Motor neuron (in vitro differentiated cells): ENCODE results near the gene ISCA2. TPM values are rescaled to one million over a fixed set of nuclear protein-coding genes. Genes with fewer than 3 reads are reported as not detected.
A peak's percentile ranks its signal among the peaks of the same experiment; 100 is the strongest.

ENCODE experiments used
- ATAC-seq, 8 experiments: fragments of 200-7000 bp; cut with Tn5 transposase; replicated peaks in 6 of 8; 2 replicates each; pipeline ENCODE4 v1.8.0; 2021; ENCODE audit warnings: mild to moderate bottlenecking in 8 of 8, moderate library complexity in 8 of 8
- H3K27ac ChIP-seq, 2 donors: fragments of 250-450 bp; sonication (Bioruptor Pico); 2 replicates each; pipeline ENCODE4 v1.9.0; 2021; ENCODE audit warnings: antibody characterized with exemption in 2 of 2, mild to moderate bottlenecking in 2 of 2, moderate library complexity in 1 of 2
- H3K4me1 ChIP-seq, 2 donors: fragments of 250-450 bp; sonication (Bioruptor Pico); replicated peaks in 1 of 2; 2 replicates each; pipeline ENCODE4 v1.6.1; 2021; ENCODE audit warnings: antibody characterized with exemption in 2 of 2, mild to moderate bottlenecking in 2 of 2, moderate library complexity in 1 of 2
- H3K4me3 ChIP-seq, 5 donors: fragments of 250-450 bp; sonication (Bioruptor Pico); 2 replicates each; pipeline ENCODE4 v1.9.0; 2021; ENCODE audit warnings: antibody characterized with exemption in 5 of 5, mild to moderate bottlenecking in 5 of 5, moderate library complexity in 4 of 5
- WGBS, 10 experiments: fragments of 450-650 bp; shearing (Covaris generic); methylation state at CpG; one replicate each; pipeline ENCODE4 v1.0.0; 2022; 5-methylcytosine and 5-hydroxymethylcytosine counted together
- in situ Hi-C, 9 experiments: fragments of 400-800 bp; cut with MboI; loops; one replicate each; pipeline ENCODE4 v1.15.0; 2021; ENCODE audit warnings: low sequenced_read_pairs in 9 of 9, low pct_unique_long_range_greater_than_20kb in 2 of 9; ENCODE audit not compliant: unreplicated experiment in 9 of 9
- total RNA-seq, 8 experiments: library from RNA; unstranded; fragments of 300-600 nt; gene quantifications; 2 replicates each; pipeline versions ENCODE4 v1.2.3 to v1.2.4, GENCODE V29; 2022

ISCA2 gene
- total RNA-seq, 8 experiments from 2014 or later, result 14.9 to 30.4 (median 18.9) TPM

- Histone ChIP-seq H3K27ac (no peak overlapping the region), H3K4me3 (no peak overlapping the region), H3K4me1 (no peaks in the 10 kb centered on the region)
- in situ Hi-C loops, result loop anchor here in 1 of 9 experiments (25.0 kb wide), 1 partner anchor 106 kb away; no protein-coding TSS in a partner anchor
- WGBS, 10 experiments, result 51 to 100% (median 80%) methylated on average over 1 to 3 of the region's 3 CpGs; no CpG with 5 or more reads in 6 of the 10 experiments
- ATAC-seq, result no peak
Measured at GRCh38 chr14:74468513-74468912, 25.1 kb upstream of the ISCA2 start.

GRCh38 chr14:74469548-74470518 is 23.7 kb upstream of the ISCA2 start:
- ATAC-seq, result no peak
- no peak overlapping the region for H3K27ac ChIP-seq
- WGBS, 10 experiments, result 9 to 100% (median 85%) methylated on average over 1 to 6 of the region's 7 CpGs; no CpG with 5 or more reads in 1 of the 10 experiments
- no peak overlapping the region for H3K4me3 ChIP-seq
- in situ Hi-C loops, result loop anchor here in 1 of 9 experiments (25.0 kb wide), 1 partner anchor 108 kb away; no protein-coding TSS in a partner anchor
- peaks cover 9 to 11% of the 10 kb centered on the region in 2 donors for H3K4me1 ChIP-seq

- in situ Hi-C loops, result loop anchor here in 1 of 9 experiments (25.0 kb wide), 1 partner anchor 110 kb away; no protein-coding TSS in a partner anchor
Measured at GRCh38 chr14:74472601-74473000, 21.0 kb upstream of the ISCA2 start.

GRCh38 chr14:74474376-74474775 is 19.2 kb upstream of the ISCA2 start:
- Histone ChIP-seq H3K27ac (no peak overlapping the region), H3K4me3 (no peak overlapping the region), H3K4me1 (peaks cover 27 to 46% of the 10 kb centered on the region in 2 donors)
- in situ Hi-C loops, result loop anchor here in 1 of 9 experiments (25.0 kb wide), 1 partner anchor 112 kb away; no protein-coding TSS in a partner anchor
- WGBS, 10 experiments, result 0 to 83% (median 60%) methylated on average over 1 to 2 of the region's 2 CpGs; no CpG with 5 or more reads in 3 of the 10 experiments
- ATAC-seq, result peak in 5 of 8 experiments; percentile 59 to 82 (median 79)

More at GRCh38 chr14:74472601-74473000, 21.0 kb upstream of the ISCA2 start:
- peaks cover 25 to 37% of the 10 kb centered on the region in 2 donors for H3K4me1 ChIP-seq
- H3K4me3 ChIP-seq, result no peak overlapping the region
- 56 to 100% (median 100%) methylated on average over 1 to 2 of the region's 2 CpGs; no CpG with 5 or more reads in 2 of the 10 experiments for WGBS, 10 experiments
- ATAC-seq, result no peak
- H3K27ac ChIP-seq, result no peak overlapping the region

GRCh38 chr14:74475678-74476077 is 17.9 kb upstream of the ISCA2 start:
- WGBS, 10 experiments, result 0 to 74% (median 51%) methylated on average over 2 to 3 of the region's 3 CpGs; no CpG with 5 or more reads in 2 of the 10 experiments
- in situ Hi-C loops, result loop anchor here in 7 of 9 experiments (25.0 kb wide), 2 partner anchors 113 to 363 kb away; no protein-coding TSS in a partner anchor
- H3K4me3 ChIP-seq, result no peak overlapping the region
- no peak for ATAC-seq
- peaks cover 27 to 46% of the 10 kb centered on the region in 2 donors for H3K4me1 ChIP-seq
- H3K27ac ChIP-seq, result no peak overlapping the region

GRCh38 chr14:74476107-74476506 is 17.5 kb upstream of the ISCA2 start:
- peak in 1 of 8 experiments; percentile 4 for ATAC-seq
- Histone ChIP-seq H3K27ac (no peak overlapping the region), H3K4me1 (peaks cover 27 to 46% of the 10 kb centered on the region in 2 donors), H3K4me3 (no peak overlapping the region)
- WGBS, 10 experiments, result 0 to 88% (median 81%) methylated on average over 1 to 3 of the region's 4 CpGs; no CpG with 5 or more reads in 5 of the 10 experiments
- in situ Hi-C loops, result loop anchor here in 7 of 9 experiments (25.0 kb wide), 2 partner anchors 114 to 364 kb away; no protein-coding TSS in a partner anchor

GRCh38 chr14:74476607-74477006 is 17.0 kb upstream of the ISCA2 start:
- peak in 5 of 8 experiments; percentile 29 to 62 (median 46) for ATAC-seq
- WGBS, 10 experiments, result 59 to 100% (median 80%) methylated on average over 1 to 3 of the region's 3 CpGs; no CpG with 5 or more reads in 5 of the 10 experiments
- Histone ChIP-seq H3K27ac (no peak overlapping the region), H3K4me3 (no peak overlapping the region), H3K4me1 (peaks cover 27 to 46% of the 10 kb centered on the region in 2 donors)
- in situ Hi-C loops, result loop anchor here in 7 of 9 experiments (25.0 kb wide), 2 partner anchors 114 to 364 kb away; no protein-coding TSS in a partner anchor

- peaks cover 25 to 42% of the 10 kb centered on the region in 2 donors for H3K4me1 ChIP-seq
- no peak overlapping the region for H3K27ac ChIP-seq
- ATAC-seq, result peak; percentile 28 to 68 (median 50)
- in situ Hi-C loops, result loop anchor here in 7 of 9 experiments (25.0 kb wide), 2 partner anchors 117 to 367 kb away; no protein-coding TSS in a partner anchor
- no peak overlapping the region for H3K4me3 ChIP-seq
- 40 to 100% (median 95%) methylated on average over 1 to 2 of the region's 2 CpGs; no CpG with 5 or more reads in 2 of the 10 experiments for WGBS, 10 experiments
Measured at GRCh38 chr14:74478996-74479635, 14.4 kb upstream of the ISCA2 start.

GRCh38 chr14:74480046-74480445 is 13.5 kb upstream of the ISCA2 start:
- peaks cover 18 to 33% of the 10 kb centered on the region in 2 donors for H3K4me1 ChIP-seq
- H3K4me3 ChIP-seq, result no peak overlapping the region
- WGBS, 10 experiments, result 20 to 86% (median 74%) methylated on average over 1 to 4 of the region's 4 CpGs; no CpG with 5 or more reads in 2 of the 10 experiments
- in situ Hi-C loops, result loop anchor here in 8 of 9 experiments (10.0 to 25.0 kb wide), 3 partner anchors 115 to 368 kb away; no protein-coding TSS in a partner anchor
- H3K27ac ChIP-seq, result no peak overlapping the region
- ATAC-seq, result no peak

- no CpG with 5 or more reads among the region's 3 CpGs for WGBS, 10 experiments
- no peak for ATAC-seq
Measured at GRCh38 chr14:74482571-74482970, 11.0 kb upstream of the ISCA2 start.

GRCh38 chr14:74483321-74483720 is 10.2 kb upstream of the ISCA2 start:
- in situ Hi-C loops, result loop anchor here in 8 of 9 experiments (10.0 to 25.0 kb wide), 3 partner anchors 119 to 371 kb away; no protein-coding TSS in a partner anchor
- no peak for ATAC-seq
- H3K27ac ChIP-seq, result no peak overlapping the region
- H3K4me3 ChIP-seq, result no peak overlapping the region
- H3K4me1 ChIP-seq, result peaks cover 0 to 6% of the 10 kb centered on the region in 2 donors

More at GRCh38 chr14:74482571-74482970, 11.0 kb upstream of the ISCA2 start:
- in situ Hi-C loops, result loop anchor here in 8 of 9 experiments (10.0 to 25.0 kb wide), 3 partner anchors 118 to 370 kb away; no protein-coding TSS in a partner anchor
- no peak overlapping the region for H3K27ac ChIP-seq
- peaks cover 3 to 9% of the 10 kb centered on the region in 2 donors for H3K4me1 ChIP-seq
- H3K4me3 ChIP-seq, result no peak overlapping the region

- Histone ChIP-seq H3K4me3 (no peak overlapping the region), H3K4me1 (no peaks in the 10 kb centered on the region), H3K27ac (no peak overlapping the region)
- in situ Hi-C loops, result loop anchor here in 8 of 9 experiments (10.0 to 25.0 kb wide), 3 partner anchors 121 to 374 kb away; no protein-coding TSS in a partner anchor
- no peak for ATAC-seq
- 43 to 100% (median 86%) methylated on average over 1 to 3 of the region's 3 CpGs; no CpG with 5 or more reads in 3 of the 10 experiments for WGBS, 10 experiments
Measured at GRCh38 chr14:74486164-74486563, 7.4 kb upstream of the ISCA2 start.
